GM21576 (cell line): ENCODE data around the gene LRP1B.
"Not testable (repeated sequence)": the region's sequence is repeated elsewhere in the genome, so short reads cannot be mapped to it uniquely, and the experiment has no call there.

Source experiments
- ATAC-seq: cut with Tn5 transposase; IDR thresholded peaks from one replicate; pipeline ENCODE4 v1.9.1; 2021; ENCODE audit warnings: mild to moderate bottlenecking, moderate library complexity; ENCODE audit not compliant: unreplicated experiment

Gene LRP1B

DNA sequence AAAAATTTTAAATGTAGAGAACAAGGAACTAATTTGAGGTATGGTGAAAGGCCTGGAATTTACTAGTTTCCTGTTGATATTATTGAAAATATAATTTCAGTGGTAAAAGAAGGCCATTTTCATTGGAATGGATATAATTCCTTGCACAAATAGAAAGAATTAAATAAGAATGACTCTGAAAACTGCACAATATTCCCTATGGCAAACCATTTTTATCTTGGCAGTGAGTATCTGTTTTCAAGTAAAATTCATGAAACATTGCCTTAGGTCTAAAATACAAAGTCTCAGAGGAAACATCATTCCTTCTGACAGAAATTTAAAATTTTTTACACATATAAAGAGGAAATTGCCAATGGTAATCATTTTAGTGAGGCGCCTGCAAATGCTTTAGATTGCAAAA is 1468.3 kb downstream of the LRP1B start:
- no peak for ATAC-seq

- ATAC-seq = no peak
Observed at GRCh38 chr2:140658760-140659692, 1471.8 kb downstream of the LRP1B start.

DNA sequence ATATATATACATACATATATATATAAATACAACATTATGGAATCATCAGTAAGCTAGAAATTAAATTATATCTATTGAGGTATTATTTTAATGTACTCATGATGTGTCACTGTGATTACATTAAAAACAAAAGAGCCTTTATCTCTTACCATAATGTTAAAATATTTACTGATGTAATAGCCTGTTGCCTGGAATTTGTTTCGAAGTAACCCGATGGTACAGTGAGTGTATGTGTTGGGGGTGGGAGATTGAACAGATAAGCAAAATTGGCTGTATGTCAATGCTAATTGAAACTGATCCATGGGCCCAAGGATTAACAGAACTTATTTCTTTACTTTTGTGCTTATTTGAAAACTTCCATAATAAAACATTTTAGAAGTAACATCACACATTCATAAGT is 1473.2 kb downstream of the LRP1B start:
- ATAC-seq = no peak

GRCh38 chr2:140654565-140654964 is 1476.3 kb downstream of the LRP1B start:
- no peak for ATAC-seq

GRCh38 chr2:140650825-140651224 is 1480.0 kb downstream of the LRP1B start:
- ATAC-seq = no peak

GRCh38 chr2:140650134-140650533 is 1480.7 kb downstream of the LRP1B start:
- ATAC-seq = not testable (repeated sequence)

- no peak for ATAC-seq
Observed at GRCh38 chr2:140648393-140648792, 1482.4 kb downstream of the LRP1B start.

- ATAC-seq = no peak
Observed at GRCh38 chr2:140643761-140644187, 1487.0 kb downstream of the LRP1B start.

GRCh38 chr2:140641163-140641562 is 1489.7 kb downstream of the LRP1B start:
- no peak for ATAC-seq

- ATAC-seq = peak; percentile 68
Observed at GRCh38 chr2:140639628-140640027, 1491.2 kb downstream of the LRP1B start.

DNA sequence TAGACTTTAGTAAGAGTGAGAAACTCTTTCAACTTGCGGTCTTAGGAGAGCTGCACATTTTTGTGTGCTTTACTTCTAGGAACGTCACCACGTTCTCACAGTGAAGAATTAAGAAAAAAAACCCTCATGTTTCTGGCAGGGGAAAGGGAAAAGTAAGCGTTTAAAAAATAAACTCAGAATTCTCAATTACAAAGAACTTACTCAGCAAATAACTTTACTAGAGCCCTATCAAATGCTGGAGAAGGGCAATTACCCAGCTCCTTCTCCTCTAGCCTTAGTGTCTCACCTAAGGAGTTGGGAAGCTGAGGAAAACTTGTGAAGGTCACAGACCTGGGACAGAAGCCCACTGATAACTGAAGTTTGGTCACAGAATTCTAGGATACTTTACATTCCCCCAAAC is 1500.3 kb downstream of the LRP1B start:
- no peak for ATAC-seq

- ATAC-seq = no peak
Observed at GRCh38 chr2:140627885-140628284, 1502.9 kb downstream of the LRP1B start.

DNA sequence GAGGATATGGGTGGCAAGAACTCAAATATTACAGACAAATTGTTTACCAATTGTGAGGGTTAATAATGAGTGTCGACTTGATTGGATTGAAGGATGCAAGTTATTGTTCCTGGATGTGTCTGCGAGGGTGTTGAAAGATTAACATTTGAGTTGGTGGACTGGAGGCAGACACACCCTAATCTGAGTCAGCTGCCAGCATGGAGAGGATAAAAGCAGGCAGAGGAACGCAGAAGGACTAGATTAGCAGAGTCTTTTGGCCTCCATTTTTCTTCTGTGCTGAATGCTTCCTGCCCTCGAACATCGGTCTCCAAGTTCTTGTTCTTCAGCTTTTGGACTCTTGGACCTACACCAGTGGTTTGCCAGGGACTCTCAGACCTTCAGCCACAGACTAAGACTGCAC is 1503.7 kb downstream of the LRP1B start:
- no peak for ATAC-seq

DNA sequence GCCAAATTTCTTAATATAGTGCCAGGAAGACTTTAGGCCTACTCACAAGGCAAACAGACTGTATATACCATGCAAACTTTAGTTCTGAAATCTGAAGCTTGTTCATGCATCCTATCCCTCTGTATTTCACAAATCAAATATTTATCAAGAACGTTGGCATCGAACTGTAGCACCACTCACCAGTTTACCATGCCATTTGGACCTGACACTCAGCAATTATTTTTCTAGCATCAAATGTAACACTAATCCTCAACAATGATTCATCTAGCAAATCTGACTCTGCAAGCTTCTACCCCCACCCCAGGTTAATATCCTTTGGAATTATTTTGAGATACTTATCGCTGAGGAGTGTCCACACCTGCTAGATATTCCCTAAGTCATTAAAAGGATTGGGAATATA is 1506.6 kb downstream of the LRP1B start:
- ATAC-seq = no peak

DNA sequence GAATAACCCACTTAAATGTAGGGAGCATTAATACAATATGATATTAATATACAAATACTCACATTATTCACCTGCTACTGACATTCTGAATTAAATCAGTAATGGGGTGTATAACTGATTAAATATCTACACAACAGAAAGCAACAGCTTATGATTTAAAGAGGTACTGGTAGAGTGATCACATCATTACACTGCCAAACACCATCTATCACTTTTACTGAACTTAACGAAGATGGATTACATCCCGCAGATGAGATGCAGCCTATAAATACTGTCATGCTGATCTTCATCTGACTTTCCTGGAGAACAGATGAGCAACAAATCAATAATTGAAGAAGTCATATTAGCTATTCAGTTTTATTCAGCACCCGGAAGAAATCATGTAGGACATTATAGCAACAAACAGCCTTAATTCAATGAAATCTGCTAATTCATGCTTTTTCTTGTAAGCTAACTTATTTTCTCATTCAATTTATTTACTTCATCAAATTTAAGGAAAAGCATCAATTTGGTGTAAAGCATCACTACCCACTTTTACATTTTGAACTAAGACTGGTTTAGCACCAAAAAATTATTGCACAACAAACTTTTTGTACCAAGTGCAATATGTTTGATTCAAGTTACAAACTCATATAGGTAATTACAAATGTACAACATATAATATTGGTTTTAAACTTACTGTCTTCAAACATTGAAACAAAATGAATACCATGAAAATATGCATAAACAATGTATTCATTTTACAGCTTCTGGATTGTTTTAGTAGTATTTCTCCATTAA is 1509.0 kb downstream of the LRP1B start:
- ATAC-seq = no peak

GRCh38 chr2:140604788-140605187 is 1526.0 kb downstream of the LRP1B start:
- peak; percentile 59 for ATAC-seq

DNA sequence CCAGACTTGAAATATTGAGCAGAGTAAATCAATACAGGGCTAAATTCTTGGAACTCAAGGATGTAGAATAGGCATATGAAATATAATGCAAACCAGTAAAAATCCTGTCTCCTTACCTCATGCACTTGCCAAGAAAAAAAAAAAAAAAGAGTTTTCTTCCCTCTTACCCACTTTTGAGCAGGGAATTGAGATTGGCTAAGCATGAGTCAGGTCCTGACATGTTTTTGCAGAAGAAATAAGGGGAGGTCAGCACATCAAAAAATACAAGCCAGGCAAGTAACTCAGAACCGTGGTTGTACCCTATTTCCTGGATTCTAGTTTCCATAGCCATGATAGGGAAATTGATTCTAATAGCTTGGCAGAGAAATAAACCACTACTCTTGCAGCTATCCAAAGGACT is 1526.7 kb downstream of the LRP1B start:
- ATAC-seq = no peak

DNA sequence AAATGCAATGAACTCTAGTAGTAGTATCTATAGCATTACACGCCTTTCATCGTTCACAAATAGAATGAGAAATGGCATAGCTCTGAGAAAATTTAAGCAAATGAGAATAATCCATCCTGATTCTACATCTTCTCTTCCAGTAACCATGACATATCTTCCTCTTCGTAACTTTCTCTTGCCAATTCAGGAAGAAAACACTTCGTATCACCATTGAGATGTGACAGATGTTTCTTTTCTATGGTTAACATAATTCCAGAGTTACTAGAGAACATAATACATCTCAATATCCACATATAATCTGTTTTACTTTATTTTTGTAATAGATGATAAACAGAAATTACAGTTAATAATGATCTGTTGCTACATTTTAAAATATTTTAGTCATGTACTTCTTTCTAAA is 1527.4 kb downstream of the LRP1B start:
- no peak for ATAC-seq

- ATAC-seq = no peak
Observed at GRCh38 chr2:140601801-140602200, 1529.0 kb downstream of the LRP1B start.

DNA sequence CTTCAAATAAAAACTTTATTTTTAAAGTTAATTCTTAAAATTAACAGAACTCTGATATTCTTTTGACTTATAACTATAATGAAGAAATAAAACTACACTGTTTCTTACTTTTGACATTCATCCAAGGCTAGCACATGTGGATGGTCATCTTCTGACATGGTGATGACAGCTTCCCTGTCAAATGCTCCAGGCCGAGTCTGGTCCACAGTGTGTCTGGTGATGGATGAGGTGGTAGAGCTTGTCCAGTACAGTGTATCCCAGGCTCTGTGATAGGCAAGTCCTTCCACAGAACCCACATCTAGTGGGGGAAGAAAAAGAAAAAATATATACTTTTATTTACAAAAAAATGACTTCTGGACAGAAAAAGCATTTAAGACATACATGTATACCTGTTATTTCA is 1529.5 kb downstream of the LRP1B start:
- ATAC-seq = no peak

GRCh38 chr2:140600116-140600515 is 1530.7 kb downstream of the LRP1B start:
- ATAC-seq = no peak

- ATAC-seq = no peak
Observed at GRCh38 chr2:140597836-140598235, 1533.0 kb downstream of the LRP1B start.
